ENCODE data around the gene PTPRCAP. TPM values are rescaled to one million over a fixed set of nuclear protein-coding genes. Genes with fewer than 3 reads are reported as not detected.
A peak's percentile ranks its signal among the peaks of the same experiment; 100 is the strongest.

PTPRCAP gene
- total and polyA plus RNA-seq, 10 of the 15 experiments (the other 5 are each of a cell fraction or from before 2014, with no cell fraction given), result 4.7 to 266 (median 125) TPM

- peak; percentile 99 for TF ChIP-seq NKRF (conservative IDR thresholded peaks at IDR 0.05)
- TF ChIP-seq CUX1 (IDR thresholded peaks at IDR 0.05; ENCODE audit: insufficient replicate concordance, low read depth, low read length), result no peak
- no peak for TF ChIP-seq TCF7 (IDR thresholded peaks at IDR 0.05; ENCODE audit: borderline replicate concordance)
- TF ChIP-seq CTCF (IDR thresholded peaks at IDR 0.05 in 2 of 3, conservative IDR thresholded peaks at IDR 0.05 in 1 of 3; ENCODE audit: control insufficient read depth in 2 of 3, extremely low read depth in 1 of 3, insufficient read depth in 1 of 3, low read depth in 3 of 3, low read length in 3 of 3), result no peak
- TF ChIP-seq PBX3 (IDR thresholded peaks at IDR 0.05; ENCODE audit: insufficient replicate concordance, low read depth, low read length), result no peak
- peak; percentile 93 for TF ChIP-seq FOS (IDR thresholded peaks at IDR 0.05; ENCODE audit: borderline replicate concordance, extremely low read depth, insufficient read length)
- peak; percentile 99 for TF ChIP-seq ATF3 (IDR thresholded peaks at IDR 0.05; ENCODE audit: borderline replicate concordance, extremely low read depth, low read depth, low read length)
- TF ChIP-seq ETV6 (conservative IDR thresholded peaks at IDR 0.05 in 1 of 2, IDR thresholded peaks at IDR 0.05 in 1 of 2; ENCODE audit: borderline replicate concordance in 1 of 2, low read depth in 1 of 2), result no peak
- TF ChIP-seq SMC3 (IDR thresholded peaks at IDR 0.05; ENCODE audit: borderline replicate concordance, low read length), result peak; percentile 22
- TF ChIP-seq ZZZ3 (IDR thresholded peaks at IDR 0.05; ENCODE audit: control insufficient read depth, insufficient read length, low read depth), result no peak
- TF ChIP-seq KDM1A (IDR thresholded peaks at IDR 0.05; ENCODE audit: borderline replicate concordance), result no peak
- no peak for TF ChIP-seq WRNIP1 (IDR thresholded peaks at IDR 0.05; ENCODE audit: borderline replicate concordance, low read depth, low read length)
- peak; percentile 60; the same call in 1 of the 2 replicates for TF ChIP-seq PML (IDR thresholded peaks at IDR 0.05; ENCODE audit: low read length)
- TF ChIP-seq LARP7 (IDR thresholded peaks at IDR 0.05), result peak; percentile 86
- TF ChIP-seq EP300 (IDR thresholded peaks at IDR 0.05; ENCODE audit: borderline replicate concordance in 1 of 2, control insufficient read depth in 1 of 2, low read depth in 2 of 2, low read length in 2 of 2), result peak; percentile 22 to 64; a peak in 2 of 4 replicates
- TF ChIP-seq SUZ12 (IDR thresholded peaks at IDR 0.05; ENCODE audit: unreplicated experiment), result no peak
Observed at GRCh38 chr11:67391304-67392182, 45.9 kb downstream of the PTPRCAP start, which contains the start of gene RAD9A (continued).

Measured in GM12878 (cell line).